ENCODE measurements around the gene ACADS. TPM values are rescaled to one million over a fixed set of nuclear protein-coding genes. Genes with fewer than 3 reads are reported as not detected.
A peak's percentile ranks its signal among the peaks of the same experiment; 100 is the strongest.

ACADS gene
- total RNA-seq, 1 experiment from 2014 or later, result 12.5 TPM

DNA sequence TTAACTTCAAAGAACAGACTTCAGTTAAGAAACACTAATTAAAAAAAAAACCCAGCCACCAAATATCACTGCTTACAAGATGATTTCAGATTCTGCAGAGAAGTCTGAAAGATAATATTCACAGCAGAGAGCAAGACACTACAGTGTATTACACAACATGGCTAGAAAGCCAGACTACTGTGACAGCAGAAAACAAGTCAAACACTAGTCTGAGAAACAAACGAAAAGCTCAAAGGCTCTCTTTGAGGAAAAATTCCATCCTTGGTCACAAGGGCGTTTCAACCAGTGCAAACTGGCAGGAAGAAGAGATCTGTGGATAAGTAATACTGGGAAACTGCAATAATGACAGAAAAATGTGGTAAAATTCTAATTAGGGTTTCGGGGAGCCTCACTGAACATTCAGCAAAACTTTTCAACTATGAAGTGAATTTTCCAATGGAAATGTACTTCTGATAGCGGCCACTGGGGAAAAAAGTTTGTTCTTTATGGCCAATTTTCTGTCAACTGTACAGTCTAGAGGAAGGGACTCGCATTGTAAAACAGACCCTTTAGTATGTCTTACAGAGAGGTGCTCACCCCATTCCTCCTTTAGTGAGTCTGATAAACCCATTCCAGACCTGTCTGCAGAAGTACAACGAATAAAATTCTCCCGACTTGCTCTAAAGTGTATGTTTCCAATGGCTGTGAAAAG lies 50.4 kb downstream of the ACADS start:
- no peaks in the 10 kb centered on the region for H3K9me3 ChIP-seq
- Mint-ChIP-seq H3K27me3 (ENCODE audit: insufficient read depth, unreplicated experiment) (no peaks in the 10 kb centered on the region), H3K4me3 (ENCODE audit: unreplicated experiment) (no peak overlapping the region), H3K4me1 (ENCODE audit: low read depth, unreplicated experiment) (peaks cover 10% of the 10 kb centered on the region), H3K9me3 (ENCODE audit: unreplicated experiment) (no peaks in the 10 kb centered on the region), H3K36me3 (ENCODE audit: insufficient read depth, unreplicated experiment) (peaks cover 25% of the 10 kb centered on the region), H3K27ac (ENCODE audit: unreplicated experiment) (no peak overlapping the region)
- ChIA-PET CTCF (interaction anchor here (0.7 to 1.3 kb wide), 4 partner anchors 9 to 126 kb away, joined by 3 to 4 read pairs (median 4); no protein-coding TSS in a partner anchor), POLR2A (interaction anchor here (0.6 to 0.7 kb wide), 3 partner anchors 14 to 1265 kb away, joined by 3 to 4 read pairs (median 3); no protein-coding TSS in a partner anchor)
- H3K27me3 ChIP-seq (replicated peaks; ENCODE audit: control insufficient read depth, insufficient read depth, low read length), result no peaks in the 10 kb centered on the region
- BruUV-seq (replicated peaks), result no TSS peak
- TF ChIP-seq, protein P1, sequence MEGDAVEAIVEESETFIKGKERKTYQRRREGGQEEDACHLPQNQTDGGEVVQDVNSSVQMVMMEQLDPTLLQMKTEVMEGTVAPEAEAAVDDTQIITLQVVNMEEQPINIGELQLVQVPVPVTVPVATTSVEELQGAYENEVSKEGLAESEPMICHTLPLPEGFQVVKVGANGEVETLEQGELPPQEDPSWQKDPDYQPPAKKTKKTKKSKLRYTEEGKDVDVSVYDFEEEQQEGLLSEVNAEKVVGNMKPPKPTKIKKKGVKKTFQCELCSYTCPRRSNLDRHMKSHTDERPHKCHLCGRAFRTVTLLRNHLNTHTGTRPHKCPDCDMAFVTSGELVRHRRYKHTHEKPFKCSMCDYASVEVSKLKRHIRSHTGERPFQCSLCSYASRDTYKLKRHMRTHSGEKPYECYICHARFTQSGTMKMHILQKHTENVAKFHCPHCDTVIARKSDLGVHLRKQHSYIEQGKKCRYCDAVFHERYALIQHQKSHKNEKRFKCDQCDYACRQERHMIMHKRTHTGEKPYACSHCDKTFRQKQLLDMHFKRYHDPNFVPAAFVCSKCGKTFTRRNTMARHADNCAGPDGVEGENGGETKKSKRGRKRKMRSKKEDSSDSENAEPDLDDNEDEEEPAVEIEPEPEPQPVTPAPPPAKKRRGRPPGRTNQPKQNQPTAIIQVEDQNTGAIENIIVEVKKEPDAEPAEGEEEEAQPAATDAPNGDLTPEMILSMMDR (IDR thresholded peaks at IDR 0.05; ENCODE audit: insufficient read depth in 1 of 2, low read depth in 1 of 2, low read length in 1 of 2, severe bottlenecking in 1 of 2, unreplicated experiment in 1 of 2), result peak in 1 of 2 experiments; percentile 41
- intact Hi-C loops (cut with micrococcal nuclease; ENCODE audit: unreplicated experiment), result loop anchor here (2.0 kb wide), 1 partner anchor 23 kb away; no protein-coding TSS in a partner anchor
- no peak overlapping the region for H3K4me3 ChIP-seq (ENCODE audit: low read depth, low read length)
- DNase-seq, result peak in 1 of 2 experiments; percentile 36
- H3K36me3 ChIP-seq (ENCODE audit: control insufficient read depth, insufficient read depth, low read length), result peaks cover 2% of the 10 kb centered on the region; the same call in 1 of the 2 replicates
- H3K4me1 ChIP-seq, result no peaks in the 10 kb centered on the region

DNA sequence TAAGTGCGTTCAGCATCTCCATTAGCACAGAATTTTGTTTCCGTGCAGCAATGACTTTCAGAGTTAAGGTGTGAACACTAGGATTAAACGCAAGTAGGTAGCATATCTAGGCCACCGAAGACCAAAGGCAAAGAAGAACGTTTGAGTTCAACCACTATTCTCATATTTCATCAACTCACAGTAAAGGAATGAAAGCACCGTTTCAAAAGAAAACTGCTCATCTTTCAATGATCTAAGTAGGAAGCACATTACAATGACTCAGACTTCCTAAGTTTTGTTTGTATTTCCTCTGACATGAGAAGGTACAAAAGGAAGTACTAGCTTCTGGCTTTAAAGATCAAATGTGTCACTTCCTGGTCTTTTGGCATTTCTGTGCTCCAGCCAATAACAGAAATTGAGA lies 57.6 kb downstream of the ACADS start:
- H3K36me3 ChIP-seq (ENCODE audit: control insufficient read depth, insufficient read depth, low read length), result no peaks in the 10 kb centered on the region
- no peaks in the 10 kb centered on the region for H3K9me3 ChIP-seq
- Mint-ChIP-seq H3K9me3 (ENCODE audit: unreplicated experiment) (no peaks in the 10 kb centered on the region), H3K27ac (ENCODE audit: unreplicated experiment) (no peak overlapping the region), H3K36me3 (ENCODE audit: insufficient read depth, unreplicated experiment) (peaks cover 36% of the 10 kb centered on the region), H3K27me3 (ENCODE audit: insufficient read depth, unreplicated experiment) (no peaks in the 10 kb centered on the region), H3K4me1 (ENCODE audit: low read depth, unreplicated experiment) (no peaks in the 10 kb centered on the region), H3K4me3 (ENCODE audit: unreplicated experiment) (no peak overlapping the region)
- H3K4me1 ChIP-seq, result no peaks in the 10 kb centered on the region
- DNase-seq, result no peak
- BruUV-seq (replicated peaks), result no TSS peak
- ChIA-PET CTCF (interaction anchor here (0.6 kb wide), 1 partner anchor 17 kb away, joined by 3 read pairs; no protein-coding TSS in a partner anchor), POLR2A (no interaction called here)
- H3K4me3 ChIP-seq (ENCODE audit: low read depth, low read length), result no peak overlapping the region
- TF ChIP-seq, protein P1 (IDR thresholded peaks at IDR 0.05; ENCODE audit: insufficient read depth in 1 of 2, low read depth in 1 of 2, low read length in 1 of 2, severe bottlenecking in 1 of 2, unreplicated experiment in 1 of 2), result no peak
- intact Hi-C loops (cut with micrococcal nuclease; ENCODE audit: unreplicated experiment), result no loop called here
- no peaks in the 10 kb centered on the region for H3K27me3 ChIP-seq (replicated peaks; ENCODE audit: control insufficient read depth, insufficient read depth, low read length)

DNA sequence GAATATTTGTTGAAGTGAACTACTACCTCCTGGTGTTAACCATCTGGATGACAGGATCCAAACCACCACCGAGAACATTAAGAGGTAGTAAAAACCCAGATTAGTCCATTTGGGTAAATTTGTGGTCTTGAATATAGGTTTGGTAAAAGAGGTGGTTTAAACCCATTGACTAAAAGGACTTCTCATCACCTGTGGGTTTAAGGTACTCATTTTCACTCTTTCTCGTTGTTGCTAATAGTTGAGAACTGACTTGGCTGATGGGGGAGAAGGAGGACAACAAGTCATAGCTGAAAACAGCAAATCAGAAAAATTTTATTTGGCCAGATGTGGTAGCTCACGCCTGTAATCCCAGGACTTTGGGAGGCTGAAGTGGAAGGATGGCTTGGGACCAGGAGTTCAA lies 59.2 kb downstream of the ACADS start:
- Mint-ChIP-seq H3K4me1 (ENCODE audit: low read depth, unreplicated experiment) (no peaks in the 10 kb centered on the region), H3K36me3 (ENCODE audit: insufficient read depth, unreplicated experiment) (peaks cover 22% of the 10 kb centered on the region), H3K27ac (ENCODE audit: unreplicated experiment) (no peak overlapping the region), H3K4me3 (ENCODE audit: unreplicated experiment) (no peak overlapping the region), H3K9me3 (ENCODE audit: unreplicated experiment) (no peaks in the 10 kb centered on the region), H3K27me3 (ENCODE audit: insufficient read depth, unreplicated experiment) (no peaks in the 10 kb centered on the region)
- Histone ChIP-seq H3K4me3 (ENCODE audit: low read depth, low read length) (no peak overlapping the region), H3K9me3 (no peaks in the 10 kb centered on the region), H3K27me3 (replicated peaks; ENCODE audit: control insufficient read depth, insufficient read depth, low read length) (no peaks in the 10 kb centered on the region), H3K36me3 (ENCODE audit: control insufficient read depth, insufficient read depth, low read length) (no peaks in the 10 kb centered on the region), H3K4me1 (no peaks in the 10 kb centered on the region)
- ChIA-PET CTCF (no interaction called here), POLR2A (interaction anchor here (0.6 kb wide), 1 partner anchor 193 kb away, joined by 3 read pairs; the partner anchor contains the start of gene HNF1A)
- intact Hi-C loops (cut with micrococcal nuclease; ENCODE audit: unreplicated experiment), result no loop called here
- DNase-seq, result no peak
- TF ChIP-seq, protein P1 (IDR thresholded peaks at IDR 0.05; ENCODE audit: insufficient read depth in 1 of 2, low read depth in 1 of 2, low read length in 1 of 2, severe bottlenecking in 1 of 2, unreplicated experiment in 1 of 2), result no peak
- BruUV-seq (replicated peaks), result no TSS peak

Measured in Caco-2 (cell line).